ENCODE measurements around the gene CDX1. TPM values are rescaled to one million over a fixed set of nuclear protein-coding genes. Genes with fewer than 3 reads are reported as not detected.

The CDX1 gene
- total RNA-seq, 1 donor from 2014 or later: not detected

DNA sequence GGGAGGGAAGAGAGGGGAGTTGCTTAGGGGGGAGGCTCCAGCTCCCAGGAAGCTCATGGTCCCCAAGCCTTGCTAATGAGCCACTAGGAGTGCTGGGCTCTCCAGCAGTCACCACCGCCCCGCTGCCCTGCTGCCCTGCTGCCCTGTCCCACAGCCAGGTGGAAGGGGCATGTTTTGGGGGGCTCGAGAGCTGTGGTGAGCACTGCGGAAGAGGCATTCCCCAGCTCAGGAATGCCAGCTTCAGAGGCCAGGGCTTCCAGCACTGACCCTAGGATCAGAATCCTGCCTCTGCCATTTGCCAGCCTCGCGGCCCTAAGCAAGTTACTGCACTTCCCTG lies 40.2 kb downstream of the CDX1 start:
- ATAC-seq (no peak), DNase-seq (no peak)
- Histone ChIP-seq H3K27ac (no peak overlapping the region), H3K9me3 (no peaks in the 10 kb centered on the region), H3K36me3 (no peaks in the 10 kb centered on the region), H3K4me3 (no peak overlapping the region), H3K27me3 (ENCODE audit: low read depth) (peaks cover 13% of the 10 kb centered on the region), H3K4me1 (peaks cover 12% of the 10 kb centered on the region)
- TF ChIP-seq, protein P1, sequence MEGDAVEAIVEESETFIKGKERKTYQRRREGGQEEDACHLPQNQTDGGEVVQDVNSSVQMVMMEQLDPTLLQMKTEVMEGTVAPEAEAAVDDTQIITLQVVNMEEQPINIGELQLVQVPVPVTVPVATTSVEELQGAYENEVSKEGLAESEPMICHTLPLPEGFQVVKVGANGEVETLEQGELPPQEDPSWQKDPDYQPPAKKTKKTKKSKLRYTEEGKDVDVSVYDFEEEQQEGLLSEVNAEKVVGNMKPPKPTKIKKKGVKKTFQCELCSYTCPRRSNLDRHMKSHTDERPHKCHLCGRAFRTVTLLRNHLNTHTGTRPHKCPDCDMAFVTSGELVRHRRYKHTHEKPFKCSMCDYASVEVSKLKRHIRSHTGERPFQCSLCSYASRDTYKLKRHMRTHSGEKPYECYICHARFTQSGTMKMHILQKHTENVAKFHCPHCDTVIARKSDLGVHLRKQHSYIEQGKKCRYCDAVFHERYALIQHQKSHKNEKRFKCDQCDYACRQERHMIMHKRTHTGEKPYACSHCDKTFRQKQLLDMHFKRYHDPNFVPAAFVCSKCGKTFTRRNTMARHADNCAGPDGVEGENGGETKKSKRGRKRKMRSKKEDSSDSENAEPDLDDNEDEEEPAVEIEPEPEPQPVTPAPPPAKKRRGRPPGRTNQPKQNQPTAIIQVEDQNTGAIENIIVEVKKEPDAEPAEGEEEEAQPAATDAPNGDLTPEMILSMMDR (IDR thresholded peaks at IDR 0.05): no peak
- intact Hi-C loops (cut with DNase I): no loop called here

DNA sequence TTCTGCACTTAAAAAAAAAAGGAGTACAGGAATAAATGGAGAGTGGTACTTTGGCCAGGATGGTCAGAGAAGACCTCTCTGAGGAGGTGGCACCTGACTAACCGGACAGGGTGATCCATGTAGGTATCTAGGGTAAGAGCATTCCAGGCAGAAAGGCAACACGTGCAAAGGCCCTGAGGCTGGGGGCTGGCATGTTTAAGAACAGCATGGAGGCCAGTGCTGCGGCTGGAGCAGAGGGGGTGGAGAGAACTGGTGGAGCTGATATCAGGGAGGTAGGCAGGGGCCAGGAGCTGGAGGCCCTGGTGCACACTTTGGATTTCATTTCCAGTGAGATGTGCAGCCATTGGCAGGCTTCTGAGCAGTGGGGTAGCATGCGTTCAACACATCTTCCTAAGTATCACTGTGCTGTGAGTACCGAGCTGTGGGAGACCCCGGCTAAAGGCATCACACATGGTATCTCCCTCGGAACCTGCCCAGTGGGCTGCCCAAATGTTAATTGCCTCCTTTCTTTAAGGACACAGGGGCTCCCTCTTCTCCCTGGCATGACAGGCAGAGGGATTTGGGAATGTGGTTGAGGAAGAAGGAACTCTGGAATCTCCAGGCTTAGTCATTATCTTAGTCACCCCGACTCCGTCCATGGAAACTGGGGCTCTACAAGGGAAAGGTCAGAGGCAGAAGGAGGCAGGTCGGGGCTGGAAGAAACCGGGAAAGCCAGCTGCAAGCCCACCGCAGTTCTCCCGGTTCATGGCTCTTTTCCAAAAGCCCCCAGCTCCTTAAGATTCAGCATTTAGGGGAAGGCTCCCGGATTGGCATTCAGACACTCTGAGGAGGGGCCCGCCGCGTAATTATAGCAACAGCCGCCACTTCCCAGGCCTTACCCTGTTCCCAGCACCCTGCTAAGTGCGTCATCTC lies 41.9 kb downstream of the CDX1 start:
- Histone ChIP-seq H3K4me3 (no peak overlapping the region), H3K27ac (no peak overlapping the region), H3K36me3 (no peaks in the 10 kb centered on the region), H3K27me3 (ENCODE audit: low read depth) (peaks cover 13% of the 10 kb centered on the region), H3K4me1 (peaks cover 12% of the 10 kb centered on the region), H3K9me3 (no peaks in the 10 kb centered on the region)
- intact Hi-C loops (cut with DNase I): no loop called here
- ATAC-seq (no peak), DNase-seq (no peak)
- TF ChIP-seq, protein P1 (IDR thresholded peaks at IDR 0.05): no peak

DNA sequence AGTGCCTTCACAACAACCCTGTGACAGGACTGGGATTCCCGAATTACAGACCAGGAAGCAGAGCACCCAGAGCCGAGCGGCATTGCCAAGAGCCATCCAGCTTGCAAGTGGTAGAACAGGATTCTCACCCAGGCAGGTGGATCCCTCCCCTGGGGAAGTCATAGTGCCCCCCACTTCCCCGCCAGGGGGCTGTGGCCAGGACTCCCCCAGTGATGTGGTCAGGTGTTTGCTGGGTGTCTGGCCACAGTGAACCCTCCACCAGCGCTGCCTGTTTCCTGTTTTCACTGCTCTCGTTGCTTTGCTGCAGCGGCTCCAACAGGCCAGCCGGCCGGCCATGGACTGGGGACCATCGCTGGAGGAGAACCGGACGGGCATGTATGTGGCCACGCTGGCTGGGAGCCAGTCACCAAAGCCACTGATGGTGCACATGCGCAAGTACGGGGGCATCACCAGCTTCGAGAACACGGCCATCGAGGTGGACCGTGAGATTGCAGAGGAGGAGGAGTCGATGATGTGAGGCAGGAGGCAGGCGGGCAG lies 42.6 kb downstream of the CDX1 start:
- no peaks in the 10 kb centered on the region for H3K36me3 ChIP-seq
- ATAC-seq (peak; percentile 54 to 77), DNase-seq (peak; percentile 62)
- H3K9me3 ChIP-seq: no peaks in the 10 kb centered on the region
- H3K4me1 ChIP-seq: peaks cover 12% of the 10 kb centered on the region
- peaks cover 13% of the 10 kb centered on the region for H3K27me3 ChIP-seq (ENCODE audit: low read depth)
- TF ChIP-seq, protein P1 (IDR thresholded peaks at IDR 0.05): no peak
- peak overlapping the region; percentile 3 for H3K4me3 ChIP-seq
- no peak overlapping the region for H3K27ac ChIP-seq
- intact Hi-C loops (cut with DNase I): no loop called here

GRCh38 chr5:150210644-150211043 lies 44.1 kb downstream of the CDX1 start:
- Histone ChIP-seq H3K36me3 (no peaks in the 10 kb centered on the region), H3K27me3 (ENCODE audit: low read depth) (peaks cover 13% of the 10 kb centered on the region), H3K27ac (no peak overlapping the region), H3K4me1 (peaks cover 12% of the 10 kb centered on the region), H3K9me3 (no peaks in the 10 kb centered on the region), H3K4me3 (no peak overlapping the region)
- no peak for ATAC-seq
- DNase-seq: no peak
- intact Hi-C loops (cut with DNase I): no loop called here
- TF ChIP-seq, protein P1 (IDR thresholded peaks at IDR 0.05): no peak

- Histone ChIP-seq H3K36me3 (no peaks in the 10 kb centered on the region), H3K4me3 (no peak overlapping the region), H3K4me1 (peaks cover 12% of the 10 kb centered on the region), H3K9me3 (no peaks in the 10 kb centered on the region), H3K27ac (no peak overlapping the region), H3K27me3 (ENCODE audit: low read depth) (peaks cover 13% of the 10 kb centered on the region)
- intact Hi-C loops (cut with DNase I): no loop called here
- TF ChIP-seq, protein P1 (IDR thresholded peaks at IDR 0.05): no peak
- DNase-seq (no peak), ATAC-seq (no peak)
Observed at GRCh38 chr5:150211156-150212030, 44.8 kb downstream of the CDX1 start.

Measured in lower lobe of right lung (tissue), 2 donors.